Measurements from ENCODE around the gene TBX2. TPM values are rescaled to one million over a fixed set of nuclear protein-coding genes. Genes with fewer than 3 reads are reported as not detected.

Gene TBX2
- total and polyA plus RNA-seq, 2 of the 4 experiments (the other 2 are of a cell fraction) = 20.1 to 64.1 TPM

DNA sequence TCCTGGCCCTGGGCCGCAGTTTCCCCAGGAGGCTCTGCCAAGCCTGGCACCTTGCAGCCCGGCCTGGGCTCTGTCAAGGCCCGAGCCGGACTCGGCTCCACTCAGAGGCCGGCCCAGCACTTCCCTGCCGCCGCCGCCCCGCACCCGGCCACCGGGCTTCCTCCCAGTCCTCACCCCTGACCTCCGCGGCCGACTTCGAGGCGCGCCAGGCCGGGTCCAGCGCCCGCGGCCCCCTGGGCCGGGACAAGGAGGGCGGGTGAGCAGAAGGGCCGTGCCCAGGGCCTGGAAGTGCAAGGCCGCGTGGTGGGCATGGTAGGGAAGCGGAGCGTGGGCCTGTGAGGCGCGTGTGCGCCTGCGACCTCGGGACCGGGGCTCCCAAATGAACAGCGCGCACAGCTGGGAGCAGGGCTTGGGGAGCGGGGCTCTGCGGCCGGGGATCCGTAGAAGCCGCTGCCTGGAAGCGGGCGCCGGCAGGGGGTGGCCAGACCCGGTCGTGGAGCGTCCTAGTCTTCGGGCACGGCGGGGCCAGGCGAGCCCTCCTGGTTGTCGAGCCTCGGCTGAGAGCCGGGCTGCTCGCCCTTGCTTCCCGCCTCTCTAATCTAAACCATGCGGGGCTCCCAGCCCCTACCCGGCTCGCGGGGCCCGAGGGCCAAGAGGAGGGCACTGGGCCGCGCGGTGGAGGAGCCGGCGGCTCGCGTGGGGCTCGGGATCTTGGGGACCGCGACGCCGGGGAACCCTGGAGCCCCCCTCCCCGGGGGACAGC lies 52.1 kb downstream of the TBX2 start (continued):
- TF ChIP-seq NFE2L2 (IDR thresholded peaks at IDR 0.05; ENCODE audit: low read depth, low read length) = no peak

DNA sequence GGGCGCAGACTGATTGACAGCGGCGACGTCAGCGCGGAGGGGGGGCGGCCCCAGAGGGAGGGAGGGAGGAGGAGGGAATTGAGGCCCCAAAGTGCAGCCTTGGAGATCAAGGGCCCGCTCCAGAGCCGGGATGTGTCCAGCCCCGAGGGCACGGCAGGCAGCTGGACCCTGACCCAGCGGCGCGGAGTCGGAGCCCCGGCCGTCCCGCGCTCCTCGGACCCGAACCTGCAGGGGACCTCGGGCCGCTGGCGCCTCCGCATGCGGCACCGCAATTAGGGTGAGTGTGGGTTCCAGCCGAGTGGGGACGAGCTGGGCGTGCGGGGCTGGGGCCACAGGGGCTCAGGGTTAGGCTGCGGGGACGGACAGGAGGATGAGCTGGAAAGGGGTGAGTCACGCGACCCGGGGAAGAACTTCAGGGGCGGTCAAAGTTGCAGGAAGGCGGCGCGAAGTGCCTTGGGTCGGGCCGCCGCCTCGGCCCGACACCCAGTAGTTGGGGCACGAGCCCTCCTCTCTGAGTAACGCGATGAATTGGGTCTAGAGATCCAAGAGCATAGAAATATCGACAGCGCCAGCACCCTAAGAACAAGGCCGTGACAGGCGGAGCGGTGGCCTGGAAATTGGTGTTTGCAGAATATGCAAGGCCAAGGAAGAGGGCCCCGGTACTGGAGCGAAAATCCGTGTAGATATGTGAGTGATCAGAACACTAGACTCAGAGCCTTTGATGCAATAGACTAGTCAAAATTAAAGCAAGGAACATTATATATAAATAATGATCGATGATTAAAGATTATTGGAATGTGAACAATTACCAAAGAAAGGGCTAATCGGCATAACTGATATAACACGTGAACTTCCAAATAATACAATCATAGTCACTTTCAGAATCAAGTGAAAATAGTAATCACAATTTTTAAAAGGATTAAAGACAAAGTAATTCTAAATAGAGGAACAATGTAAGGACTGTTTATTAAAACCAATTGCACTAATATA lies 53.0 kb downstream of the TBX2 start, which contains the start of gene TBX4:
TSS of gene TBX4 (plus strand) at position 122 of the 990 bp plus-strand sequence. CDS start 4,069 bp downstream, outside the sequence.
- CTCF ChIA-PET = no interaction called here
- ATAC-seq (ENCODE audit: low read depth) = no peak
- H2AFZ ChIP-seq (replicated peaks; ENCODE audit: low read length, poor library complexity) = peak within 1 kb of the TSS; percentile 64

More for the DNA sequence above, 53.0 kb downstream of the TBX2 start, which contains the start of gene TBX4:
- no peak within 1 kb of the TSS for H2AK5ac ChIP-seq (ENCODE audit: low read depth, low read length)
- H2BK5ac ChIP-seq (ENCODE audit: low read depth, low read length, poor library complexity, severe bottlenecking) = no peak within 1 kb of the TSS
- no peak within 1 kb of the TSS for H3K27ac ChIP-seq (ENCODE audit: insufficient read depth, low read length)
- WGBS, 2 experiments (ENCODE audit: extremely low coverage in 2 of 2, insufficient read length in 1 of 2) = 15% methylated on average over 11 of the region's 59 CpGs; no CpG with 5 or more reads in 1 of the 2 experiments
- H4K20me1 ChIP-seq (ENCODE audit: insufficient read depth, low read length) = no peaks in the 10 kb centered on the region
- no peaks in the 10 kb centered on the region for H3K4me1 ChIP-seq (ENCODE audit: control insufficient read depth, insufficient read depth, low read length)
- intact Hi-C loops (cut with micrococcal nuclease) (no loop called here), dilution Hi-C loops (cut with HindIII; ENCODE audit: low sequenced_read_pairs, unreplicated experiment) (no loop called here), in situ Hi-C loops (cut with MboI; ENCODE audit: low sequenced_read_pairs) (no loop called here)
- H2AK9ac ChIP-seq (replicated peaks; ENCODE audit: low read depth, low read length, poor library complexity) = no peak within 1 kb of the TSS
- no peaks in the 10 kb centered on the region for H3K36me3 ChIP-seq (ENCODE audit: control insufficient read depth, insufficient read depth, low read length)
- no peak within 1 kb of the TSS; the same call in 1 of the 2 replicates for H3K4me2 ChIP-seq (ENCODE audit: low read depth, low read length)
- H3K56ac ChIP-seq (ENCODE audit: extremely low read depth, insufficient read depth, low read length) = no peak within 1 kb of the TSS
- TF ChIP-seq MAZ (IDR thresholded peaks at IDR 0.05; ENCODE audit: borderline replicate concordance, low read depth, low read length) (no peak), CHD1 (IDR thresholded peaks at IDR 0.05; ENCODE audit: low read depth, low read length) (no peak), RAD21 (IDR thresholded peaks at IDR 0.05; ENCODE audit: low read length) (no peak), NFE2L2 (IDR thresholded peaks at IDR 0.05; ENCODE audit: low read depth, low read length) (no peak), MXI1 (IDR thresholded peaks at IDR 0.05; ENCODE audit: borderline replicate concordance, low read depth, low read length) (no peak), RCOR1 (IDR thresholded peaks at IDR 0.05; ENCODE audit: insufficient replicate concordance, low read length) (no peak), MAFK (IDR thresholded peaks at IDR 0.05; ENCODE audit: low read depth, low read length) (no peak), SMC3 (IDR thresholded peaks at IDR 0.05; ENCODE audit: low read depth, low read length) (no peak)
- TF ChIP-seq, protein P1, sequence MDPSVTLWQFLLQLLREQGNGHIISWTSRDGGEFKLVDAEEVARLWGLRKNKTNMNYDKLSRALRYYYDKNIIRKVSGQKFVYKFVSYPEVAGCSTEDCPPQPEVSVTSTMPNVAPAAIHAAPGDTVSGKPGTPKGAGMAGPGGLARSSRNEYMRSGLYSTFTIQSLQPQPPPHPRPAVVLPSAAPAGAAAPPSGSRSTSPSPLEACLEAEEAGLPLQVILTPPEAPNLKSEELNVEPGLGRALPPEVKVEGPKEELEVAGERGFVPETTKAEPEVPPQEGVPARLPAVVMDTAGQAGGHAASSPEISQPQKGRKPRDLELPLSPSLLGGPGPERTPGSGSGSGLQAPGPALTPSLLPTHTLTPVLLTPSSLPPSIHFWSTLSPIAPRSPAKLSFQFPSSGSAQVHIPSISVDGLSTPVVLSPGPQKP (IDR thresholded peaks at IDR 0.05; ENCODE audit: borderline replicate concordance, low read depth, low read length) = no peak
- TF ChIP-seq, protein P2, sequence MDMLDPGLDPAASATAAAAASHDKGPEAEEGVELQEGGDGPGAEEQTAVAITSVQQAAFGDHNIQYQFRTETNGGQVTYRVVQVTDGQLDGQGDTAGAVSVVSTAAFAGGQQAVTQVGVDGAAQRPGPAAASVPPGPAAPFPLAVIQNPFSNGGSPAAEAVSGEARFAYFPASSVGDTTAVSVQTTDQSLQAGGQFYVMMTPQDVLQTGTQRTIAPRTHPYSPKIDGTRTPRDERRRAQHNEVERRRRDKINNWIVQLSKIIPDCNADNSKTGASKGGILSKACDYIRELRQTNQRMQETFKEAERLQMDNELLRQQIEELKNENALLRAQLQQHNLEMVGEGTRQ (IDR thresholded peaks at IDR 0.05; ENCODE audit: low read depth, low read length) = no peak
- H3K9me3 ChIP-seq (ENCODE audit: control insufficient read depth, insufficient read depth, low read length) = peaks cover 36% of the 10 kb centered on the region; the same call in 1 of the 2 replicates
- no peaks in the 10 kb centered on the region for H3K79me1 ChIP-seq (ENCODE audit: low read depth in 1 of 2, low read length in 2 of 2)
- H3K23ac ChIP-seq (ENCODE audit: low read depth, low read length) = no peak within 1 kb of the TSS; the same call in 1 of the 2 replicates
- H2BK20ac ChIP-seq (ENCODE audit: low read depth, low read length) = no peak within 1 kb of the TSS
- no peak within 1 kb of the TSS for H3K14ac ChIP-seq (replicated peaks; ENCODE audit: low read depth, low read length)
- H3K9me1 ChIP-seq (ENCODE audit: insufficient read depth, low read length) = no peaks in the 10 kb centered on the region
- no TSS peak for BruUV-seq (replicated peaks)
- H4K91ac ChIP-seq (ENCODE audit: insufficient read depth, low read depth, low read length) = no peak within 1 kb of the TSS
- H3K9ac ChIP-seq (ENCODE audit: low read depth, low read length) = no peak within 1 kb of the TSS
- H4K8ac ChIP-seq (ENCODE audit: low read depth in 2 of 2, low read length in 2 of 2) = no peak within 1 kb of the TSS
- H4K5ac ChIP-seq (ENCODE audit: low read depth, low read length) = no peak within 1 kb of the TSS
- H2BK15ac ChIP-seq (ENCODE audit: low read depth, low read length) = no peak within 1 kb of the TSS
- no peak within 1 kb of the TSS for H2BK120ac ChIP-seq (ENCODE audit: low read depth, low read length)
- H3K4ac ChIP-seq (ENCODE audit: low read depth, low read length) = no peak within 1 kb of the TSS
- peaks cover 79% of the 10 kb centered on the region for H3K27me3 ChIP-seq (ENCODE audit: control insufficient read depth, insufficient read depth, low read length)
- H3K18ac ChIP-seq (ENCODE audit: low read depth, low read length) = no peak within 1 kb of the TSS
- no peak for DNase-seq
- POLR2A ChIA-PET (ENCODE audit: unreplicated experiment) = no interaction called here
- no peak within 1 kb of the TSS for H3K4me3 ChIP-seq (ENCODE audit: insufficient read depth, low read depth, low read length)
